Endometrium (tissue), 2 donors: ENCODE results near the gene BCAP31.
"Not testable (repeated sequence)": the region's sequence is repeated elsewhere in the genome, so short reads cannot be mapped to it uniquely, and the experiment has no call there.

Source experiments
- FAIRE-seq: peaks from 2 replicates; lab custom pipeline; 2012; peaks lifted over from hg19 to GRCh38; lab: Jason Lieb, UNC
- donor health status: control.
- donor health status: control.

The BCAP31 gene

GRCh38 chrX:153733651-153734240, 9.6 kb upstream of the BCAP31 start:
- no peak for FAIRE-seq

DNA sequence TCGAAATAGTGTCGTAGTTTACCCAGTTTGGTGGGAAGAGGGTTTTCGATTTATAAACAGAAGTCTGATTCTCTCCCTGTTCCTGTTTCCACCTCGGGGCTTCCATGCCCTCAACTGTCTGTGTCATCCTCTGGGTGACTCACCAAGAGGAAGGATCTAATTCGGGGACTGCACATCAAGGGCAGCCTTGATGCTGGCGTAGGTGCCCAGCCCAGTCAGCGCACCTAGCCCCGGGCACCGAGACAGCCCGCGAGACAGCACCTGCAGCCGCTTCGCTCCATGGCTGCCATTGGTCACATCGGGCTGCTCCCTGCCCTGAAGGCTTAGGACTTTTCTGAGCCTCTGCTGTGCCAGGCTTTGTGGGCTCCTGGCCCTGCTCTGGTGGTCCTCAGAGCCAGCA, 8.2 kb upstream of the BCAP31 start:
- no peak for FAIRE-seq

GRCh38 chrX:153731845-153732215, 7.6 kb upstream of the BCAP31 start:
- no peak for FAIRE-seq

DNA sequence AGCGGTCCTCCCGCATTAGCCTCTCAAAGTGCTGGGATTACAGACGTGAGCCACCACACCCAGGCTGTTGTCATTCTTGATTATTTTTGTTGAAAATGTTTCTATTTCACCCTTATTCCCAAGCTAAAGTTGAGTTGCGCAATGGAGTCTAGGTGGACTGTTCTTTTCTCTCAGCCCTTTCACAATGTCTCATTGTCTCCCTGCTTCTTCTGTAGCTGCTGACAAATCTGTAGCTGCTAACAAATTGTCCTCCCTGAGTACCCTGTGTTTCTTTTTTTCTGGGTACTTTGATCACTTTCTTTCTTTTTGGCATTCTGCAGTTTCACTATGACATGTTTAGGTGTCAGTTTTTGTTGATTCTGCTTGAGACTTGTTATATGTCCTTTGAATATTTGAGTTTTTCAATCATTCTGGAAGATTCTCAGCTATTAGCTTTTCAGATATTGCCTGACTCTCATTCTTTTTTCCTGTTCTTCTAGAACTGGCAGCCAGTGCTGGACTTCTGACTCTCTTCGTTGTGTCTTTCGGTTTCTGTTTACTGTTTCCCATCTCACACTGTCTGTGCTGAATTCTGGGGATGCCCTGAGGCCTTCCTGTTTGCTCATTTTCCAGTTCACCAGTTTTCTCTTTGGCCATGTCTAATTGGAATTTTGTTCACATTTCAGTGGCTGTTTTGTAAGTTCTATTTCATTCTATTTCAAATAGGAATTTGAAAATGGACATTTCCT, 7.1 kb upstream of the BCAP31 start:
- FAIRE-seq, result no peak

- not testable (repeated sequence) for FAIRE-seq
Observed at GRCh38 chrX:153730115-153730514, 5.9 kb upstream of the BCAP31 start.

- no peak for FAIRE-seq
Observed at GRCh38 chrX:153728951-153729631, 4.9 kb upstream of the BCAP31 start.

GRCh38 chrX:153728095-153728494, 3.9 kb upstream of the BCAP31 start:
- FAIRE-seq, result no peak

- FAIRE-seq, result no peak
Observed at GRCh38 chrX:153727123-153727931, 3.1 kb upstream of the BCAP31 start.

DNA sequence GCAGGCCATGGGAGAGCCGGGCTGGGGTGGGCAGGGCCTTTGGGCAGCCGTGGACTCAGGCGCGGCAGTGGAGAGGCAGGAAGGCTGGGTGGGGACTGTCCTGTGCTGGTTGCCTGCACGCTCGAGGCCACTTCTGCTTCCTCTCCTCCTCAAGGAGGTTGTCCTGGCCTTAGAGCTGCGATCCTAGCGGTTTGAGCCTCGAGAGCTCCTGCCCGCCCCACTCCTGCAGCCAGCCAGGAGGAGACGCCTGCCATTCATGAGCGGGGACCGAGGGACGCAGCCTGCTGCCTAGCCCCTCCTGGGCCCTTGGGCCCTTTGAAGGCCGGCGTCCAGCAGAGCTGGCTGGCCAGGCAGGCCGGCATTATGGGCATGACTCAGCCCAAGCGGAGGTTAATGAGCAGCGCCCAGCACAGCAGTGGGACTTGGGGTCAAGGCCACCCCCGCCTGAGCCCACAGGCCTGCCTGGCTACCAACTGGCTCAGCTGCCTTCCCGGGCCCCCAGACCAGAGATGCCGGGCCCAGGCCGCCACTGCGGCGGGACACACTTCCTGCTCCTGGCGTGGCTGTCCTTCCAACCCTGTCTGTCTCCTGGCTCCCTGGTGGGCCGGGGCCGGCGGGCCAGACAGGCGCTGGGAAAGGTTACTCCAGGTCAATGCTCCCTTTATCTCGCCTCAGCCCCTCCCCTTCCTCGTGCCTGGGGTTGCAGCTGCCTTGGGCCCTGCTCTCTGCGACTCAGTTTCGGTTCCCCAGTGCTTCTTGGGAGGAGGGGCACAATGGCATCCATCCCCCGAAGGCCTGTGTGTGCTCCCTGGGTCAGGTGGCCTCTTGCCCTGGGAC, 2.3 kb upstream of the BCAP31 start:
- FAIRE-seq, result no peak

DNA sequence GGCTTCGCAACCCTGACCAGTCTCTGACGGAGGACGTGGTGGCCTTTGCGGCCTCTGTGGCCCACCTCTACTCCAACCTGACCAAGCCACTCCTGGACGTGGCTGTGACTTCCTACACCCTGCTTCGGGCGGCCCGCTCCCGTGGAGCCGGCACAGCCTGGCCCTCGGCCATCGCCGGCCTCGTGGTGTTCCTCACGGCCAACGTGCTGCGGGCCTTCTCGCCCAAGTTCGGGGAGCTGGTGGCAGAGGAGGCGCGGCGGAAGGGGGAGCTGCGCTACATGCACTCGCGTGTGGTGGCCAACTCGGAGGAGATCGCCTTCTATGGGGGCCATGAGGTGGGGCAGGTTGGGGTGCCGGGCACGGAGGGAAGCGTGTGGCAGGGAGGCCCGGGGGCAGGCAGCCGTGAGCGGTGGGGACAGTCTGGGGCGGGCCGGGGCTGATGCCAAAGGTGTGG, 1.7 kb upstream of the BCAP31 start:
- no peak for FAIRE-seq

- no peak for FAIRE-seq
Observed at GRCh38 chrX:153725039-153725831, 1.0 kb upstream of the BCAP31 start.

DNA sequence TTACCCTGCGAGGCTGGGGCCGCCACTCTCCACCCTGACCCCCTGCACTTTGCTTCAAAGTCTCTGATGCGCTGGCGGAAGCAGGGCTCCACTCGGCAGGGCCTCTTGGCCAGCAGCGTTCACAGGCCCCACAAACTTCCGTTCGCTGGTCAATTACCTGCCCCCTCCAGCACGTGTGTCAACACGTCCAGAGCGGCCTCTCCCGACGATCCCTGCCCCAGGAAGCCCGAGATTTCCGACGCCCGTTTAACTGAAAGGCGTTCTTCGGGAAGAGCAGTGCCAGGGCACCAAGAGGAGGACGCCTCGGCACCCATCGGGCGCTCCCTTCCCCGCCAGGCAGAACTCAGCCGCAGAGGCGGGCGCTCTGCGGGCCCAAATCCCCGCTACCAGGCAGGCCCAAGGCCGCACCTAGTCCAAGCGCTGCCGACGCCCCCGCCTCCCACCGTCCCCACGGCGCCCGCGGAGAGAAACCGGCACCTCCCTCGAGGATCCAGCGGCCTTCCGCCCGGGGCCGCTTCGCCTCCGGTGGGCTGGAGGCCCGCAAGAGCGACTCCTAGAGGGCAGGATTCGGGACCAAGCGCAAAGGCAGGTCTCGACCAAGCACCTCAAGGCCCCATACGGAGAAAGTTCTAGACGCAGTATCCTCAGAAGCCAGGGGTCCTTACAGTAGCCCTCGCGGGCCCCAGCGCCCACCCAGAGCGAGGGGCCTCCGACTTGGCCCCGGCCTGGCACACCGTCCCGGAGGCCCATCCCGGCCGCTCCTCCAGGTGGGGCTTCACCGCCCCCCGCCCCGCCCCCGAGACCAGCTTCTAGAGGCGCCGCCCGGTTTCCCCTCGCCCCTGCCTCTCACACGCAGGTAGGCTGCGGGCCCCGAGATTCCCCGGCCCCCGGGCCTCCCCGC, 586 bp downstream of the BCAP31 start:
- FAIRE-seq, result no peak

DNA sequence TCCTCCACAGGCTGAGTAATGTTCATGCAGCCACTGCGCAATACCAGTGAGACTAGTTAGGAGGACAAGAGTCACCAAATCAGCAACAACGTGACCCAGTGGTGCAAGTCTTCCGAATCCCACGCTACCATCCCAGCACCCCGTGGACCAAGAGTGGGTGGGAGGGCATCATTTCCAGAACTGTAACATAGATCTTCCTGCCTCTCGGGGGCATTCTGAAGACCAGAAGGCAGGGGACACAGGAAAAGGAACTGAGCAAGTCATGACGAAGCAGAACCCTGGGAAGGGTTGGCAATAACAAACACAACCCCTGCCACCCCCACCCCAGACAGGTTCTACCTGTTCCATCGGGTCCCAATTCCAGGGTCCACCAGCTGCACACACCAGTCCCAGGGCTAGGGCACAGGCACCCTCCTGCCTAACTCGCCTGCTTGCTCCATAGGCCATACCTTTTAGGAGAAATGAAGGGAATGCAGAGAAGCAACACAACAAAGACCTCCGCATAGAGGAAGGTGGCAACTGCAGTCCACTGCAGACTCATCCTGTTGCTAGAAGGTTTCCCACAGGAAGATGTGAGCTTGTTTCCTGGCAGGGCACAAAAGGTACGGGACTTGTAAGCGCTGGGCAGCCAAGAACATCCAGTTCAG, 1.4 kb downstream of the BCAP31 start:
- no peak for FAIRE-seq

DNA sequence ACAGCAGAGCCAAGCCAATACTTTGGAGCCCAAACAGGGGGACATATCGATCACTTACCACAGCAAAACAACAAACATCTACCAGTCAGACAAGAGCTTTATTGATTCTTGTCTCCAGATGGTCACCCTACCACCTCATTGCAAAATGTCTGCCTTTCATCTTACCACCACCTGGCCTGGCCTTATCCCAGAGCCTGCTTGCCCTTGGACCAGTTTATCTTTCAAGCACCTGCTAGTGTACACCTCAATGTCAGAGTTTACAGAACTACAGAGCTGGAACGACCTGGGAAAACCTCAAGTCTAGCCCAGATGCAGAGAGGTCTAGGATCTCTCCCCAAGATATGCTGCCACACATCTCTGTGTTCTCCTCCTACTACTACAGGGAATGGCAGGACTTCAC, 4.5 kb downstream of the BCAP31 start:
- no peak for FAIRE-seq

DNA sequence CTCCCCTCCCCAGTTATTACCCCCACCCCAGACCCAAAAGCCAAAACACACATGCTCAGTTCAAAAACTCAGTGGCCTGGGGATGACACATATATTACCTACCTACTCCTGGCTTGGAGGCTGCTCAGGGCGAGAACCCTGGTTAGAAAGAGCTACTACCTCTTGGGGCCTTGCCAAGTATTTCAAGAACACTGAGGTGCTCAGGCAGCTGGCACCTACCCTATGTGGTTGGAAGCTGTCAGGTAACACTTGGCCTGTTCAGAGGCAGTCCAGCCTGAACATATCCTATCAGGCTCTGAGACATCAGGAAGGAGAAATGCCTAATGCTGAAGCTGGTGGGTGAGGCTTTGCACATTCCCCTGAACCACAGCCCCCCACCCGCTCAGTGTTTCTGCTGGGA, 4.9 kb downstream of the BCAP31 start:
- no peak for FAIRE-seq

DNA sequence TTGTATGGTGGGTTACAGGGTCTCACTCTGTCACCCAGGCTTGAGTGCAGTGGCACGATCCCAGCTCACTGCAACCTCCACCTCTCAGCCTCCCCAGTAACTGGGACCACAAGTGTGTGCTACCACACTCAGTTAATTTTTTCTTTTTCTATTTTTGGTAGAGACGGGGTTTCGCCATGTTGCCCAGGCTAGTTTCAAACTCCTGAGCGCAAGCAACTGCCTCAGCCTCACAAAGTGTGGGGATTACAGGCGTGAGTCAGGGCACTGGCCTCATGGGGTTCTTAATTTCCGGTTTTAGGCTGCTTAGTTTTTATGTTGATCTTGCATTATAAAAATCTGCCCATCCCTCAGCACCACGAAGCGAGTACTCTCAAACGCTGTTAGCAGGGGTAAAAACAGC, 6.7 kb downstream of the BCAP31 start:
- FAIRE-seq, result no peak

DNA sequence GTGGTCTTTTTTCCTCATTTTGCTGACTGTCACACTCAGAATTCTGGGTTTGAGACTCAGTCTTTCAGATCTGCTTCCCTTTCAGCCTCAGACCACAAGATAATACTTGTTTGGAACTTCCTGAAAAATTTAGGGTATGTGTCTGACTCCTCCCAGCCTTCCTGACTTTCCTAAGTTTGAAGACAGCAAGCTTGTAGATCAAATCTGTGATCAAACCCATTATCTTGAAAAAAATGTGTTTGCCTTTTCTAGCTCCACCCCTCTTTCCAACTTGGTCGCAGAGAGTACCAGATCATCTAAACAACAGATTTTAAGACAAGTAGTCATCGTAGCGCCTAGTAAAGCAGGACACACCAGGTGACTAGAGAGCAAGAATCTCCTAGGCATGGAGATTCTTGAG, 9.9 kb downstream of the BCAP31 start:
- no peak for FAIRE-seq

- FAIRE-seq, result no peak
Observed at GRCh38 chrX:153709726-153710674, 14.2 kb downstream of the BCAP31 start.
